Mesothelial cell of epicardium (in vitro differentiated cells): ENCODE data around the gene SSPN. TPM values are rescaled to one million over a fixed set of nuclear protein-coding genes. Genes with fewer than 3 reads are reported as not detected.

Source experiments
- DNase-seq, 2 experiments: peaks; one replicate each; pipeline ENCODE4 v3.0.0; 2021; ENCODE audit warnings: low spot score in 2 of 2; ENCODE audit not compliant: unreplicated experiment in 2 of 2
- H3K27ac Mint-ChIP-seq: 2 replicates; pipeline ENCODE4 v1.8.0; 2021; ENCODE audit warnings: mixed read lengths
- H3K27me3 Mint-ChIP-seq: 2 replicates; pipeline ENCODE4 v1.8.0; 2021; ENCODE audit warnings: low read depth, mixed read lengths
- H3K36me3 Mint-ChIP-seq: 2 replicates; pipeline ENCODE4 v1.8.0; 2021; ENCODE audit warnings: mixed read lengths
- H3K4me1 Mint-ChIP-seq: 2 replicates; pipeline ENCODE4 v1.8.0; 2021; ENCODE audit warnings: mixed read lengths
- H3K4me3 Mint-ChIP-seq: 2 replicates; pipeline ENCODE4 v1.8.0; 2021; ENCODE audit warnings: mild to moderate bottlenecking, moderate library complexity, mixed read lengths
- H3K9me3 Mint-ChIP-seq: 2 replicates; pipeline ENCODE4 v1.8.0; 2021; ENCODE audit warnings: mixed read lengths
- CTCF ChIP-seq: fragments of 200-600 bp; sonication (generic); IDR thresholded peaks from one replicate; pipeline ENCODE4 v1.5.0; 2021; ENCODE audit warnings: antibody characterized with exemption; ENCODE audit not compliant: unreplicated experiment
- total RNA-seq: library from RNA; stranded (reverse); gene quantifications from 3 replicates; pipeline ENCODE4 v1.2.1, GENCODE V29; 2021

SSPN gene
- total RNA-seq, 1 donor from 2014 or later = 19.4 TPM

- Mint-ChIP-seq H3K27me3 (no peaks in the 10 kb centered on the region), H3K27ac (no peak overlapping the region), H3K36me3 (no peaks in the 10 kb centered on the region), H3K4me1 (no peaks in the 10 kb centered on the region), H3K9me3 (no peaks in the 10 kb centered on the region), H3K4me3 (no peak overlapping the region)
- no peak for TF ChIP-seq CTCF
- no peak for DNase-seq
Measured at GRCh38 chr12:26286186-26286585, 90.8 kb downstream of the SSPN start.

- no peak for TF ChIP-seq CTCF
- H3K27ac Mint-ChIP-seq = no peak overlapping the region
- no peaks in the 10 kb centered on the region for H3K9me3 Mint-ChIP-seq
- no peaks in the 10 kb centered on the region for H3K27me3 Mint-ChIP-seq
- no peaks in the 10 kb centered on the region for H3K36me3 Mint-ChIP-seq
- no peak overlapping the region for H3K4me3 Mint-ChIP-seq
- no peak for DNase-seq
- H3K4me1 Mint-ChIP-seq = no peaks in the 10 kb centered on the region
Measured at GRCh38 chr12:26287671-26288381, 92.5 kb downstream of the SSPN start.

GRCh38 chr12:26290565-26290964 lies 95.2 kb downstream of the SSPN start:
- peaks cover 4% of the 10 kb centered on the region for H3K4me1 Mint-ChIP-seq
- TF ChIP-seq CTCF = no peak
- no peak for DNase-seq
- no peak overlapping the region for H3K4me3 Mint-ChIP-seq
- H3K9me3 Mint-ChIP-seq = no peaks in the 10 kb centered on the region
- H3K36me3 Mint-ChIP-seq = no peaks in the 10 kb centered on the region
- no peaks in the 10 kb centered on the region for H3K27me3 Mint-ChIP-seq
- no peak overlapping the region for H3K27ac Mint-ChIP-seq

- DNase-seq = no peak
- no peak overlapping the region for H3K4me3 Mint-ChIP-seq
- H3K9me3 Mint-ChIP-seq = no peaks in the 10 kb centered on the region
- no peak for TF ChIP-seq CTCF
- H3K36me3 Mint-ChIP-seq = no peaks in the 10 kb centered on the region
- H3K27me3 Mint-ChIP-seq = no peaks in the 10 kb centered on the region
- no peak overlapping the region for H3K27ac Mint-ChIP-seq
- peaks cover 9% of the 10 kb centered on the region for H3K4me1 Mint-ChIP-seq
Measured at GRCh38 chr12:26292596-26292995, 97.2 kb downstream of the SSPN start.

- no peak overlapping the region for H3K4me3 Mint-ChIP-seq
- H3K27ac Mint-ChIP-seq = no peak overlapping the region
- DNase-seq = no peak
- no peaks in the 10 kb centered on the region for H3K36me3 Mint-ChIP-seq
- no peaks in the 10 kb centered on the region for H3K9me3 Mint-ChIP-seq
- H3K27me3 Mint-ChIP-seq = no peaks in the 10 kb centered on the region
- TF ChIP-seq CTCF = no peak
- H3K4me1 Mint-ChIP-seq = peaks cover 9% of the 10 kb centered on the region
Measured at GRCh38 chr12:26293612-26294011, 98.2 kb downstream of the SSPN start.
